GM20000 (cell line): Measurements from ENCODE around the gene NRIP3.
"Not testable (repeated sequence)": the region's sequence is repeated elsewhere in the genome, so short reads cannot be mapped to it uniquely, and the experiment has no call there.

Experiments used
- DNase-seq: peaks from one replicate; pipeline ENCODE4 v3.0.0; 2012; ENCODE audit warnings: low spot score
- TF ChIP-seq, protein P1 (sequence below): IDR thresholded peaks from 2 replicates; pipeline ENCODE4 v1.5.1; 2012; ENCODE audit warnings: mild to moderate bottlenecking, control low read depth; ENCODE audit errors: extremely low read depth, missing control alignments

The NRIP3 gene

DNA sequence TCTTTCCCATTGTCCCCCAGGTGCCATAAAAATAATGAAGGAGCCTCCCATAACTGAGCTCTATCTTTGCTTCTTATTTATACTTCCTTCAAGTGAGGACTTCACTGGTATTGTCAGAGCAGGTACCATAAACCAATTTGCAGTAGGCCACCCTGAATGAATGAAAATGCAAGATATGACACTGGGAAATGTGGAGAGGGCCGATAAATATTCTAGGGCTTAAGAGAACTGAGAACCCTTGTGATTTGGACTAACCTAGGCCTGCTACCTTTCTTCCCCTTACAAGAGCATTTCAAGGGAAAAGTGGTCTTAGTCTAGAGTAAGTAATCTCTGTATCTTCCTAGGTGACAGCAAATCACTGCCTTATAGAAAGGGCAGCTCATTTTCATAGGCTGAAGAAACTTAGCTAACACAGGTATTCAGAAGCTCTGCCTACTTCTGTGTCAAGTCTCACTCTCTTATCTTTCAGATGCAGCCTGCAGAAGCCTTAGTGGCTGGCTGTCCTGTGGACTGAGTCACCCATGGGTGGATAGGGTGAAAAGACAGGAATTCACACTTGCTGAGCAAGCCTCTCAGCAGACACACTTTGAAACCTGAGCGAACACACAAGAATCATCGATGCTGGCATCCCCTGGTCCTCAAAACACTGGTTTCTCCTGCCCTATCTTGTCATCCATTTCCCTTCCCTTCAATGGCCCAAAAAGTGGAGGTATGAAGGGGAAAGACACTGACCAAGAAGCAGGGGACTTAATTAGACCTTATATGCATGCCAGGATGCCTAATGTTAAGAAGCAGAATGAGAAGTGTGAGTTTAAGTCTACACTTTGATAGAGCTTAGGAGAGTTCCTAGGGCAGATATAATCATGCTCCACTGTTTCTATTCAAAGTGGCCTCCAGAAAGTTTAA is 15.2 kb downstream of the NRIP3 start:
- TF ChIP-seq, protein P1, sequence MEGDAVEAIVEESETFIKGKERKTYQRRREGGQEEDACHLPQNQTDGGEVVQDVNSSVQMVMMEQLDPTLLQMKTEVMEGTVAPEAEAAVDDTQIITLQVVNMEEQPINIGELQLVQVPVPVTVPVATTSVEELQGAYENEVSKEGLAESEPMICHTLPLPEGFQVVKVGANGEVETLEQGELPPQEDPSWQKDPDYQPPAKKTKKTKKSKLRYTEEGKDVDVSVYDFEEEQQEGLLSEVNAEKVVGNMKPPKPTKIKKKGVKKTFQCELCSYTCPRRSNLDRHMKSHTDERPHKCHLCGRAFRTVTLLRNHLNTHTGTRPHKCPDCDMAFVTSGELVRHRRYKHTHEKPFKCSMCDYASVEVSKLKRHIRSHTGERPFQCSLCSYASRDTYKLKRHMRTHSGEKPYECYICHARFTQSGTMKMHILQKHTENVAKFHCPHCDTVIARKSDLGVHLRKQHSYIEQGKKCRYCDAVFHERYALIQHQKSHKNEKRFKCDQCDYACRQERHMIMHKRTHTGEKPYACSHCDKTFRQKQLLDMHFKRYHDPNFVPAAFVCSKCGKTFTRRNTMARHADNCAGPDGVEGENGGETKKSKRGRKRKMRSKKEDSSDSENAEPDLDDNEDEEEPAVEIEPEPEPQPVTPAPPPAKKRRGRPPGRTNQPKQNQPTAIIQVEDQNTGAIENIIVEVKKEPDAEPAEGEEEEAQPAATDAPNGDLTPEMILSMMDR: no peak
- no peak for DNase-seq

DNA sequence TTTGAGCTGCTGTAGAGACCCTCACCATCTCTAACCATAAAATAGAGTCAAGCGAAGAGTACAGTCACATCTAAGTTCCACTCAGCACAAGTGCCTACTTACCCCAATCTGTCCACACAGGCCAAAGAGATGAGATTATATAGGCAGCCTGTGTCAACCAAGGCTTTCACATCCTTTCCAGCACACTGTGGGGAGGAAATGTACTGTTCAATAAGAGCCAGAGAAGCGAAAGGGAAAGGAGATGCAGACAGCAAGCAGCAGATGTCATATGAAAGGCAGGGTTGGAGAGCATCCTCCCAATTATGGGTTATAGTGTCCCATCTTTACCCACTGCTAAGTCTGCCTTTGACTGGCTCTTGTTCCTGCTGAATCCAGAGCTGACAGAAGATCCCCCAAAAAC is 16.4 kb downstream of the NRIP3 start:
- TF ChIP-seq, protein P1: no peak
- DNase-seq: no peak

DNA sequence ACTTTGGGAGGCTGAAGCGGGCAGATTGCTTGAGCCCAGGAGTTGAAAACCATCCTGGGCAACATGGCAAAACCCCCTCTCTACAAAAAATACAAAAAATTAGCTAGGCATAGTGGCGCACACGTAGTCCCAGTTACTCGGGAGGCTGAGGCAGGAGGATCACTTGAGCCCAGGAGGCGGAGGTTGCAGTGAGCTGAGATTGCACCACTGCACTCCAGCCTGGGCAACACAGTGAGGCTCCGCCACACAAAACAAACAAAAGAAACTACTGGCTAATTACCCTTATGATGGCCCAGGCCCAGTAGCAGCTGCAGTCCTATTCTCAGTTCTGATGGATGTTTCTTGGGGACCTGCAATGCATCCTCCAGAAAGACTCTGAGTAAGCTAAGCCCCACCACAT is 17.0 kb downstream of the NRIP3 start:
- not testable (repeated sequence) for DNase-seq

DNA sequence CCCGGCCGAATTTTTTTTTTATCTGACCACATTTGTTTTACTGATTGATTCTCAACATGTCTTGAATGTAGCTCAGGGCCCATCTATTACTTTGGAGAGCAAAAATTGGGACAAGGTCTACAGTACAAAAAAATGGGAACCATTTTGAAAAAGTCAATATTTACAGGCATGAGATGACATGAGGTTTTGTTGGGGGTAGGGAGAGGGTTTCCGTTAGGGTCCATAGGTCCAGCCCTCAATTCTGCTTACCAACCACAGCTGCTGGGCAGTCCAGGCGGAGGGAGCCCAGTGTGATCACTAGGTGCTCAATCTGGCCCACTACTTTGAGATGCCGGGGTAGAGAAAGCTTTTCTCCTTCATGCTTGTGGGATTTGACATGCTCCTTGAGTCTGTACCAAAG is 18.3 kb downstream of the NRIP3 start:
- TF ChIP-seq, protein P1: no peak

DNA sequence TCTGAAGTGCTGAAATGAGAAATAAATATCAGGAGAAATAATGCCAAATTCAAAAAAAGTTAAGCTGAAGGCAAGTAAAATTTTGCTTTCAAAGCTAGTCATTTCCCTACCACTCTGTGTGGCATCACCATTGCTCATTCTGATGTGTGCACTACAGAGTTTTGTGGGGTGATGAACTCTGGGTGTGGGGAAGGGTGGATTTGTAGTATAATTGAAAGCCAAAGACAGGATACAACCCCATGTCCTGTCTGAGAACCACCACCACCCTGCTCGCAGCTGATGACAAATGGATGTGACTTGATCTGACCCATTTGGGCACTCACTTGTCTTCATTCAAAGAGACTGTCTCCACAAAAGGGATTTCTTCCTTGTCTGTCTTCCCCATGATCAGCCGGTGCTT is 20.2 kb downstream of the NRIP3 start:
- no peak for DNase-seq
- TF ChIP-seq, protein P1: no peak

More for the DNA sequence above, 18.3 kb downstream of the NRIP3 start:
- no peak for DNase-seq

DNA sequence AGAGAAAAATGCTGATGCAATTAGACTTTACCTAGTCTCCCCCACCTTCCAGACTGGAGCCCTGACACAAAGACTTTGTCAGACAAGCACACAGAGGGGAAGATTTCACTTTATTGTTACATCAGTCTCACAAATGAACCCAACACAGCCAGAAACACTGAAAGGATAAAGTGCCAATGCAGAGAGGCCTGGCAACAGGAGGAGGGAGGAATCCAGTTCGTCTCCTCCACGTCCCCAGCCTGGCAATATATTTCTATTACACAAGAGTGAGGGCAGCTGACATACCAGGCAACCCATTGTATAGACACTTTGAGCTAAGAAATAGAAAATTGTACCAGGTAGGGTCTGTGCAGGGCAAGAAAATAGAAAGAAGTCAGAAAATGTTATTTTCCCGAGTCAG is 23.3 kb downstream of the NRIP3 start:
- DNase-seq: no peak
- TF ChIP-seq, protein P1: no peak

DNA sequence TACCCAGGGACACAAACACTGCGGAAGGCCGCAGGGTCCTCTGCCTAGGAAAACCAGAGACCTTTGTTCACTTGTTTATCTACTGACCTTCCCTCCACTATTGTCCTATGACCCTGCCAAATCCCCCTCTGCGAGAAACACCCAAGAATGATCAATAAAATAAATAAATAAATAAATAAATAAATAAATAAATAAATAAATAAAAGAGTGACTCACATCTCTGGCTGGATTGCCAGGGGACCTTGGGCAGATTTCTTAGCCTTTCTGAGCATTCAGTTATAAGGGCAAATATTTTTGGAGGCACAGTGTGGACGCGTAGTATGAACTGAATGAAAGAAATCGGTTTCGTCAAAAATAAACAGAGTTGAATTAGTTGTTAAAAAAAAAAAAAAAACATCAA is 24.4 kb downstream of the NRIP3 start:
- DNase-seq: not testable (repeated sequence)

DNA sequence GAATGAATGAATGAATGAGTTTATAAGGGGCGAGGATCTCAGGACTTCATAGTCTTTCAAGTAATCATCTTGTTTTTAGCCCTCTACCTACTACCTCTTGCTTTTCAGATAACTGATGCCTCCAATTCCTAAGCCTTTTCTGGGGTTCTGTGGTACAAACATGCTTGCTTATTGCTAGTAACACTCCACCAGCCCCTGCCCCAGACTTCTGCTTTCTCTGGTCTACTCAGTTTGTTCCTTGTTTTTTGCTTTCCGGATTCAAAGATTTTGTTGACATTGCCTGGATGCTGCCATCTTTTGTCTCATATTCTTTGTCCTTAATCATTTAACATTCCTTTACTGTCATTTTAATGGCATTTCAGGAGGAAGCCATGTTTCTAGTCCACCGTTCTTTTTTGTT is 30.7 kb downstream of the NRIP3 start:
- TF ChIP-seq, protein P1: no peak
- DNase-seq: no peak
